ENCODE measurements around the gene SLC25A12. TPM values are rescaled to one million over a fixed set of nuclear protein-coding genes. Genes with fewer than 3 reads are reported as not detected.

SLC25A12 gene
- total and polyA plus RNA-seq, 9 of the 15 experiments (the other 6 are each of a cell fraction or from before 2014, with no cell fraction given): 13.5 to 36.5 (median 21.7) TPM

DNA sequence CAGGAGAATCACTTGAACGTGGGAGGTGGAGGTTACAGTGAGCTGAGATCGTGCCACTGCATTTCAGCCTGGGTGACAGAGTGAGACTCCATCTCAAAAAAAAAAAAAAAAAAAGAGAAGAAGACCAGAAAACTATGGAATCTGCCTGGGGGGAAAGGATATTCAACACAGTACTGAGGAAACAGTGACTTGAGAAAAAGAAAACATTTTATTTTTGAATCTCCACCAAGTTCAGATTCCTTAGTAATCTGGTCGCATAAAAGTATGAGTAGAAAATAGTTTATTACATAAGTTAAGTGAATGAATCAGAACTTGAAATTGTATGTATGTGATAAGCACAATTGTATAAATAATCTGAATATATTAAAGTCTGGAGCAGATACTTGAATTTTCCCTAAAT is 15.2 kb upstream of the SLC25A12 start:
- Histone ChIP-seq H3K79me2 (ENCODE audit: control insufficient read depth, insufficient read depth, low read length) (no peaks in the 10 kb centered on the region), H4K20me1 (replicated peaks; ENCODE audit: control insufficient read depth, insufficient read depth, low read length) (no peaks in the 10 kb centered on the region), H3K27me3 (ENCODE audit: control insufficient read depth in 2 of 2, insufficient read depth in 2 of 2, low read length in 2 of 2) (no peaks in the 10 kb centered on the region), H3K9me1 (ENCODE audit: control insufficient read depth, insufficient read depth, low read length) (no peaks in the 10 kb centered on the region), H3K27ac (ENCODE audit: extremely low read depth, low read depth, low read length) (no peak overlapping the region), H3K4me3 (no peak overlapping the region), H3K4me1 (replicated peaks in 1 of 2; ENCODE audit: control insufficient read depth in 2 of 2, insufficient read depth in 2 of 2, low read length in 2 of 2) (no peaks in the 10 kb centered on the region), H3K36me3 (ENCODE audit: control insufficient read depth, insufficient read depth, low read length) (no peaks in the 10 kb centered on the region), H2AFZ (ENCODE audit: low read depth, low read length) (no peak overlapping the region), H3K9me3 (replicated peaks; ENCODE audit: control insufficient read depth, insufficient read depth, low read depth, low read length) (0 out of 2 replicates have a peak, but pooled peaks cover 5% of the 10 kb centered on the region), H3K9ac (ENCODE audit: insufficient read depth in 1 of 2, low read depth in 2 of 2, low read length in 2 of 2) (no peak overlapping the region), H3K4me2 (ENCODE audit: insufficient read depth, low read length) (no peak overlapping the region)
- in situ Hi-C loops (cut with MboI): no loop called here
- BruUV-seq (replicated peaks): no TSS peak
- no peak for DNase-seq (ENCODE audit: extremely low read depth in 1 of 4, low spot score in 3 of 4)
- POLR2A ChIA-PET: interaction anchor here (0.9 kb wide), 1 partner anchor 13 kb away, joined by 4 read pairs; no protein-coding TSS in a partner anchor
- CTCF ChIA-PET (ENCODE audit: low intra/inter-chr PET ratio): no interaction called here
- FAIRE-seq: no peak
- intact Hi-C loops (cut with micrococcal nuclease): no loop called here
- ATAC-seq: no peak
- 58% methylated on average over 3 of the region's 3 CpGs for WGBS (ENCODE audit: insufficient coverage, low coverage, missing lambda C conversion rate)
- no peak for TF ChIP-seq ZNF140 (CRISPR knock-in tag; IDR thresholded peaks at IDR 0.05)
- TF ChIP-seq GATAD2A (IDR thresholded peaks at IDR 0.05): no peak
- no peak for TF ChIP-seq ESRRB (CRISPR knock-in tag; IDR thresholded peaks at IDR 0.05; ENCODE audit: borderline replicate concordance)
- no peak for TF ChIP-seq MED1 (CRISPR knock-in tag; IDR thresholded peaks at IDR 0.05; ENCODE audit: borderline replicate concordance)
- no peak for TF ChIP-seq SRSF9 (IDR thresholded peaks at IDR 0.05; ENCODE audit: borderline replicate concordance, low read depth, low read length)
- TF ChIP-seq ZBTB11 (CRISPR knock-in tag; IDR thresholded peaks at IDR 0.05): no peak
- TF ChIP-seq ZNF212 (CRISPR knock-in tag; IDR thresholded peaks at IDR 0.05): no peak
- TF ChIP-seq ZNF592 (IDR thresholded peaks at IDR 0.05): no peak
- TF ChIP-seq SMAD3 (CRISPR knock-in tag; conservative IDR thresholded peaks at IDR 0.05): no peak

Measured in K562 (cell line).